ENCODE data around the gene RAVER1. TPM values are rescaled to one million over a fixed set of nuclear protein-coding genes. Genes with fewer than 3 reads are reported as not detected.

Gene RAVER1
- total and polyA plus RNA-seq, 2 of the 13 experiments (the other 11 are each of a cell fraction or from before 2014, with no cell fraction given) = 3.6 to 7.9 TPM

GRCh38 chr19:10333758-10334587 lies 644 bp upstream of the RAVER1 start (continued):
- TF ChIP-seq ZMAT3 (CRISPR knock-in tag; conservative IDR thresholded peaks at IDR 0.05) = 0 out of 2 replicates have a peak, but pooled peaks have one; percentile 10
- no peak; the same call in 1 of the 2 replicates for TF ChIP-seq ZBTB42 (CRISPR knock-in tag; IDR thresholded peaks at IDR 0.05)
- TF ChIP-seq SAFB2 (CRISPR knock-in tag; IDR thresholded peaks at IDR 0.05; ENCODE audit: borderline replicate concordance, low read depth) = no peak; the same call in 1 of the 2 replicates
- TF ChIP-seq ZFP41 (CRISPR knock-in tag; IDR thresholded peaks at IDR 0.05; ENCODE audit: borderline replicate concordance) = no peak
- peak; percentile 45; the same call in 1 of the 2 replicates for TF ChIP-seq ZNF317 (CRISPR knock-in tag; IDR thresholded peaks at IDR 0.05)
- TF ChIP-seq ZC3H13 (CRISPR knock-in tag; IDR thresholded peaks at IDR 0.05) = no peak; the same call in 1 of the 2 replicates
- TF ChIP-seq, protein P1, sequence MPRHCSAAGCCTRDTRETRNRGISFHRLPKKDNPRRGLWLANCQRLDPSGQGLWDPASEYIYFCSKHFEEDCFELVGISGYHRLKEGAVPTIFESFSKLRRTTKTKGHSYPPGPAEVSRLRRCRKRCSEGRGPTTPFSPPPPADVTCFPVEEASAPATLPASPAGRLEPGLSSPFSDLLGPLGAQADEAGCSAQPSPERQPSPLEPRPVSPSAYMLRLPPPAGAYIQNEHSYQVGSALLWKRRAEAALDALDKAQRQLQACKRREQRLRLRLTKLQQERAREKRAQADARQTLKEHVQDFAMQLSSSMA (CRISPR knock-in tag; IDR thresholded peaks at IDR 0.05) = 0 out of 2 replicates have a peak, but pooled peaks have one; percentile 31
- TF ChIP-seq TMF1 (CRISPR knock-in tag; IDR thresholded peaks at IDR 0.05; ENCODE audit: low read depth) = 0 out of 2 replicates have a peak, but pooled peaks have one; percentile 36
- peak; percentile 15; the same call in 1 of the 2 replicates for TF ChIP-seq ZNF563 (CRISPR knock-in tag; IDR thresholded peaks at IDR 0.05)
- TF ChIP-seq, protein P2, sequence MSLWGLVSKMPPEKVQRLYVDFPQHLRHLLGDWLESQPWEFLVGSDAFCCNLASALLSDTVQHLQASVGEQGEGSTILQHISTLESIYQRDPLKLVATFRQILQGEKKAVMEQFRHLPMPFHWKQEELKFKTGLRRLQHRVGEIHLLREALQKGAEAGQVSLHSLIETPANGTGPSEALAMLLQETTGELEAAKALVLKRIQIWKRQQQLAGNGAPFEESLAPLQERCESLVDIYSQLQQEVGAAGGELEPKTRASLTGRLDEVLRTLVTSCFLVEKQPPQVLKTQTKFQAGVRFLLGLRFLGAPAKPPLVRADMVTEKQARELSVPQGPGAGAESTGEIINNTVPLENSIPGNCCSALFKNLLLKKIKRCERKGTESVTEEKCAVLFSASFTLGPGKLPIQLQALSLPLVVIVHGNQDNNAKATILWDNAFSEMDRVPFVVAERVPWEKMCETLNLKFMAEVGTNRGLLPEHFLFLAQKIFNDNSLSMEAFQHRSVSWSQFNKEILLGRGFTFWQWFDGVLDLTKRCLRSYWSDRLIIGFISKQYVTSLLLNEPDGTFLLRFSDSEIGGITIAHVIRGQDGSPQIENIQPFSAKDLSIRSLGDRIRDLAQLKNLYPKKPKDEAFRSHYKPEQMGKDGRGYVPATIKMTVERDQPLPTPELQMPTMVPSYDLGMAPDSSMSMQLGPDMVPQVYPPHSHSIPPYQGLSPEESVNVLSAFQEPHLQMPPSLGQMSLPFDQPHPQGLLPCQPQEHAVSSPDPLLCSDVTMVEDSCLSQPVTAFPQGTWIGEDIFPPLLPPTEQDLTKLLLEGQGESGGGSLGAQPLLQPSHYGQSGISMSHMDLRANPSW (CRISPR knock-in tag; IDR thresholded peaks at IDR 0.05; ENCODE audit: borderline replicate concordance) = no peak; the same call in 1 of the 2 replicates
- no peak for TF ChIP-seq CHD4 (IDR thresholded peaks at IDR 0.05; ENCODE audit: borderline replicate concordance, low read length)
- no peak for TF ChIP-seq SOX13 (IDR thresholded peaks at IDR 0.05)
- TF ChIP-seq SOX13 (CRISPR knock-in tag; conservative IDR thresholded peaks at IDR 0.05 in 1 of 2, IDR thresholded peaks at IDR 0.05 in 1 of 2) = no peak
- no peak; the same call in 1 of the 2 replicates for TF ChIP-seq ZSCAN25 (CRISPR knock-in tag; IDR thresholded peaks at IDR 0.05)
- no peak for TF ChIP-seq ZNF781 (CRISPR knock-in tag; IDR thresholded peaks at IDR 0.05; ENCODE audit: borderline replicate concordance, not compliant biosample characterization)
- no peak for TF ChIP-seq NONO (IDR thresholded peaks at IDR 0.05)
- TF ChIP-seq NONO (CRISPR knock-in tag; conservative IDR thresholded peaks at IDR 0.05) = 0 out of 2 replicates have a peak, but pooled peaks have one; percentile 14
- TF ChIP-seq ZMYM2 (CRISPR knock-in tag; IDR thresholded peaks at IDR 0.05) = no peak
- no peak for TF ChIP-seq CENPBD1 (CRISPR knock-in tag; IDR thresholded peaks at IDR 0.05; ENCODE audit: borderline replicate concordance, low read depth)
- TF ChIP-seq ZSCAN21 (CRISPR knock-in tag; IDR thresholded peaks at IDR 0.05; ENCODE audit: borderline replicate concordance) = 0 out of 2 replicates have a peak, but pooled peaks have one; percentile 27
- no peak for TF ChIP-seq ZNF761 (CRISPR knock-in tag; conservative IDR thresholded peaks at IDR 0.05)
- no peak for TF ChIP-seq LRRFIP1 (CRISPR knock-in tag; conservative IDR thresholded peaks at IDR 0.05)
- no peak for TF ChIP-seq ZNF652 (CRISPR knock-in tag; IDR thresholded peaks at IDR 0.05; ENCODE audit: borderline replicate concordance, low read depth)

Data from HepG2 (cell line).